GM18502 (cell line): ENCODE results near the gene SNRNP70.
"Not testable (repeated sequence)": the region's sequence is repeated elsewhere in the genome, so short reads cannot be mapped to it uniquely, and the experiment has no call there.

Source experiments
- ATAC-seq: cut with Tn5 transposase; IDR thresholded peaks from one replicate; pipeline ENCODE4 v1.9.1; 2021; ENCODE audit warnings: mild to moderate bottlenecking; ENCODE audit not compliant: unreplicated experiment, poor library complexity

SNRNP70 gene

GRCh38 chr19:49064029-49064629 lies 21.1 kb upstream of the SNRNP70 start:
- ATAC-seq: no peak

GRCh38 chr19:49064768-49065611 lies 20.3 kb upstream of the SNRNP70 start, which contains the start of gene NTF4:
Gene NTF4 (minus strand): TSS chr19:49064818. CDS start chr19:49061997, 2,821 bp downstream.
- ATAC-seq: no peak

- ATAC-seq: no peak
Observed at GRCh38 chr19:49065905-49066512, 19.2 kb upstream of the SNRNP70 start.

GRCh38 chr19:49067554-49067953 lies 17.7 kb upstream of the SNRNP70 start:
- ATAC-seq: no peak

- no peak for ATAC-seq
Observed at GRCh38 chr19:49069026-49069425, 16.2 kb upstream of the SNRNP70 start.

- no peak for ATAC-seq
Observed at GRCh38 chr19:49070416-49070815, 14.8 kb upstream of the SNRNP70 start.

GRCh38 chr19:49071860-49072547 lies 13.2 kb upstream of the SNRNP70 start:
- no peak for ATAC-seq

GRCh38 chr19:49073514-49074378 lies 11.5 kb upstream of the SNRNP70 start:
- no peak for ATAC-seq

GRCh38 chr19:49074869-49075268 lies 10.4 kb upstream of the SNRNP70 start:
- not testable (repeated sequence) for ATAC-seq

- ATAC-seq: no peak
Observed at GRCh38 chr19:49080392-49080791, 4.9 kb upstream of the SNRNP70 start.

- ATAC-seq: no peak
Observed at GRCh38 chr19:49081273-49081672, 4.0 kb upstream of the SNRNP70 start.

- no peak for ATAC-seq
Observed at GRCh38 chr19:49084206-49085019, 838 bp upstream of the SNRNP70 start.

GRCh38 chr19:49085868-49086232 lies 599 bp downstream of the SNRNP70 start:
- no peak for ATAC-seq

- ATAC-seq: no peak
Observed at GRCh38 chr19:49086296-49086695, 1.0 kb downstream of the SNRNP70 start.

- no peak for ATAC-seq
Observed at GRCh38 chr19:49091391-49092038, 6.3 kb downstream of the SNRNP70 start.

GRCh38 chr19:49092686-49093085 lies 7.4 kb downstream of the SNRNP70 start:
- ATAC-seq: no peak

- ATAC-seq: no peak
Observed at GRCh38 chr19:49094505-49095482, 9.5 kb downstream of the SNRNP70 start.
